Measurements from ENCODE around the gene FKRP. TPM values are rescaled to one million over a fixed set of nuclear protein-coding genes. Genes with fewer than 3 reads are reported as not detected.

Gene FKRP
- total RNA-seq, 1 experiment from 2014 or later, result 19.4 TPM

DNA sequence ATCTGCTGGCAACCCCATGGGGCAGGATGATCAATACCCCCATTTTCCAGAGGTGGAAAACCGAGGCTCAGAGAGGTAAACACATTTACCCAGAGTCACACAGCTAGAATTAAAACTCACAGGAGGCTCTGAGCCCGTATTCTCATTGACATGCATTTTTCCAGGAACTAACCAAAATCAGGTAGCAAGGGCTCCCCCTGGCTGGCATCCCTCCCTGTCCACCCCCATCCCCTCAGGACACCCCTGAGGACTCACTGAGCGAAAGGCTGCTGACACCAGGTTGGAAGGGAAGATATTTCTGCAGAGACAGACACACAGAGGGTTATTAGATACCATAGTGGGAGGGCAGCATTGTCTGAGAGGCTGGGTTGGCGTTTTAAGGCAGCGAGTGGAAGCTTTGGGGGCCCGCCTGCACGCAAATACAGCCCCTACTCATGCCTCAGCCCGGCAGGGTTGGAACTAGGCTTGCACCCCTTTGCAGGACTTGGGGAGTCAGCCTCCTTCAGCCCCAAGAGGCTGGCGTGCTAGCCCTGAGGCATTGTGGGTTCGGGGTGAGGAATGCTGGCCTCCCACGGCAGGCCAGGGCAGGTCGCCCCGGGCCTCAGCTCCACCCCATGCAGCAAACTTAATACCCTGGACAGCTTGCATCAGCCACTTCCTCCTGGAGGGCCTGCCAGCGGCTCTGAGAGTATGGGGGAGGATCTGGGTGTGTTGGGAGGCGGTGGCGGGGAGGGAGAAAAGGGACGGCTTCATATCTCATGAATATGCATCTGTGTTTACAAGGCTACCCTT lies 38.6 kb downstream of the FKRP start (continued):
- TF ChIP-seq SIN3A (IDR thresholded peaks at IDR 0.05; ENCODE audit: low read depth) (no peak), SP1 (IDR thresholded peaks at IDR 0.05; ENCODE audit: low read depth) (no peak), RAD21 (IDR thresholded peaks at IDR 0.05; ENCODE audit: low read depth) (no peak), ZFX (IDR thresholded peaks at IDR 0.05) (no peak), YY1 (IDR thresholded peaks at IDR 0.05; ENCODE audit: extremely low read depth, insufficient replicate concordance, low read depth, low read length) (no peak), JUND (IDR thresholded peaks at IDR 0.05) (no peak)

GRCh38 chr19:46785054-46785979 lies 39.5 kb downstream of the FKRP start:
- Histone ChIP-seq H3K4me1 (ENCODE audit: control insufficient read depth in 1 of 2, insufficient read depth in 2 of 2, low read length in 2 of 2) (peaks cover 30 to 58% of the 10 kb centered on the region in 2 experiments), H4K20me1 (ENCODE audit: insufficient read depth) (peaks cover 8% of the 10 kb centered on the region; the same call in 1 of the 2 replicates), H2AFZ (ENCODE audit: low read depth, low read length, poor library complexity, severe bottlenecking) (no peak overlapping the region), H3K9ac (ENCODE audit: low read length) (peak overlapping the region; percentile 92), H3K27ac (ENCODE audit: low read depth, low read length) (peak overlapping the region; percentile 91), H3K4me2 (ENCODE audit: low read length) (peak overlapping the region; percentile 77), H3K79me2 (ENCODE audit: insufficient read depth, low read length) (peaks cover 81% of the 10 kb centered on the region), H3K9me3 (ENCODE audit: control insufficient read depth in 1 of 2, insufficient read depth in 1 of 2, low read depth in 1 of 2, low read length in 2 of 2) (no peaks in the 10 kb centered on the region), H3K9me2 (ENCODE audit: insufficient read depth) (no peaks in the 10 kb centered on the region), H3K27me3 (ENCODE audit: insufficient read depth, low read length) (no peaks in the 10 kb centered on the region), H3K36me3 (ENCODE audit: control insufficient read depth in 1 of 2, insufficient read depth in 2 of 2, low read length in 2 of 2) (peaks cover 25 to 41% of the 10 kb centered on the region in 2 experiments; a peak in 3 of 4 replicates), H3K4me3 (replicated peaks in 1 of 2; ENCODE audit: low read depth in 1 of 2, low read length in 2 of 2) (peak overlapping the region; percentile 93 to 96)
- ATAC-seq (no peak), DNase-seq (ENCODE audit: low read depth, low spot score) (no peak)
- BruUV-seq (replicated peaks), result TSS peak; percentile 89
- intact Hi-C loops (cut with micrococcal nuclease), result loop anchor here (5.0 kb wide), 1 partner anchor 47 kb away; no protein-coding TSS in a partner anchor
- ChIA-PET CTCF (interaction anchor here (1.2 to 2.3 kb wide), 4 partner anchors 18 to 55 kb away, joined by 3 to 7 read pairs (median 4); no protein-coding TSS in a partner anchor), RAD21 (ENCODE audit: low non-redundant PET in 1 of 2, low total read pairs in 2 of 2, uncharacterized antibody in 2 of 2, unreplicated experiment in 2 of 2) (interaction anchor here in 1 of 2 experiments (0.5 to 0.8 kb wide), 2 partner anchors 44 to 50 kb away, joined by 3 read pairs; no protein-coding TSS in a partner anchor), POLR2A (interaction anchor here (0.6 to 1.6 kb wide), 5 partner anchors 9 to 71 kb away, joined by 3 to 5 read pairs (median 3); no protein-coding TSS in a partner anchor)
- TF ChIP-seq EZH2 (IDR thresholded peaks at IDR 0.05), result no peak
- no peak for TF ChIP-seq ZBTB33 (IDR thresholded peaks at IDR 0.05; ENCODE audit: extremely low read depth, insufficient replicate concordance, low read length)
- no peak for TF ChIP-seq RAD21 (IDR thresholded peaks at IDR 0.05; ENCODE audit: low read depth)
- no peak for TF ChIP-seq JUND (IDR thresholded peaks at IDR 0.05)
- no peak for TF ChIP-seq SP1 (IDR thresholded peaks at IDR 0.05; ENCODE audit: low read depth)
- no peak for TF ChIP-seq ZNF274 (IDR thresholded peaks at IDR 0.05; ENCODE audit: low read depth, low read length)
- TF ChIP-seq, protein P1, sequence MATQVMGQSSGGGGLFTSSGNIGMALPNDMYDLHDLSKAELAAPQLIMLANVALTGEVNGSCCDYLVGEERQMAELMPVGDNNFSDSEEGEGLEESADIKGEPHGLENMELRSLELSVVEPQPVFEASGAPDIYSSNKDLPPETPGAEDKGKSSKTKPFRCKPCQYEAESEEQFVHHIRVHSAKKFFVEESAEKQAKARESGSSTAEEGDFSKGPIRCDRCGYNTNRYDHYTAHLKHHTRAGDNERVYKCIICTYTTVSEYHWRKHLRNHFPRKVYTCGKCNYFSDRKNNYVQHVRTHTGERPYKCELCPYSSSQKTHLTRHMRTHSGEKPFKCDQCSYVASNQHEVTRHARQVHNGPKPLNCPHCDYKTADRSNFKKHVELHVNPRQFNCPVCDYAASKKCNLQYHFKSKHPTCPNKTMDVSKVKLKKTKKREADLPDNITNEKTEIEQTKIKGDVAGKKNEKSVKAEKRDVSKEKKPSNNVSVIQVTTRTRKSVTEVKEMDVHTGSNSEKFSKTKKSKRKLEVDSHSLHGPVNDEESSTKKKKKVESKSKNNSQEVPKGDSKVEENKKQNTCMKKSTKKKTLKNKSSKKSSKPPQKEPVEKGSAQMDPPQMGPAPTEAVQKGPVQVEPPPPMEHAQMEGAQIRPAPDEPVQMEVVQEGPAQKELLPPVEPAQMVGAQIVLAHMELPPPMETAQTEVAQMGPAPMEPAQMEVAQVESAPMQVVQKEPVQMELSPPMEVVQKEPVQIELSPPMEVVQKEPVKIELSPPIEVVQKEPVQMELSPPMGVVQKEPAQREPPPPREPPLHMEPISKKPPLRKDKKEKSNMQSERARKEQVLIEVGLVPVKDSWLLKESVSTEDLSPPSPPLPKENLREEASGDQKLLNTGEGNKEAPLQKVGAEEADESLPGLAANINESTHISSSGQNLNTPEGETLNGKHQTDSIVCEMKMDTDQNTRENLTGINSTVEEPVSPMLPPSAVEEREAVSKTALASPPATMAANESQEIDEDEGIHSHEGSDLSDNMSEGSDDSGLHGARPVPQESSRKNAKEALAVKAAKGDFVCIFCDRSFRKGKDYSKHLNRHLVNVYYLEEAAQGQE (IDR thresholded peaks at IDR 0.05; ENCODE audit: low read depth), result no peak
- TF ChIP-seq EGR1 (IDR thresholded peaks at IDR 0.05; ENCODE audit: low read depth), result no peak
- TF ChIP-seq CTCF (IDR thresholded peaks at IDR 0.05 in 2 of 3, conservative IDR thresholded peaks at IDR 0.05 in 1 of 3; ENCODE audit: borderline replicate concordance in 1 of 3, insufficient read depth in 1 of 3, low read depth in 2 of 3, low read length in 2 of 3), result no peak
- no peak for TF ChIP-seq POLR2A (IDR thresholded peaks at IDR 0.05; ENCODE audit: borderline replicate concordance, extremely low read depth, insufficient read depth, insufficient read length)
